ENCODE results near the gene BCAP31. TPM values are rescaled to one million over a fixed set of nuclear protein-coding genes. Genes with fewer than 3 reads are reported as not detected.

Gene BCAP31
- total and polyA plus RNA-seq, 2 donors (not counting 1 experiment from before 2014, with no cell fraction given): 59.5 to 117 TPM

DNA sequence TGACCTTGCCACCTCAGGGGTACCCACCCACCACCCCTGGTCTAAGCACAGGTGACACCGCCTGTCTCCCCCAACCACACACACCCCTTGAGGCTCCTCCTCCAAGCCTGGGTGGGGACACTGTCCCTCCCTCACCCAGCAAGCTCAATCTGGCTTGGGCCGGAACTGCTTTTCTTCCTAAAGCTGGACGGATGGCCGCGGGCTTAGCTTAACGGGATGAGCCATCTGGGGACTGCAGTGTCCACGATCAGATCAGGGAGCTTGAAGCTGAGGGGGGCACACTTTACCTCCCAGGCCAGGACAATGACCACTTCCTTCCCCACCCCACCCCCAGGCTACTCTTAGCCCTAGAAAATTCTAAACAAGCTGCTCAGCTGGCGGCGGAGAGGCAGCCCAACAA is 37.5 kb downstream of the BCAP31 start:
- H2AFZ ChIP-seq (ENCODE audit: insufficient read depth, low read depth, low read length, poor library complexity, severe bottlenecking): no peak overlapping the region
- peaks cover 0 to 4% of the 10 kb centered on the region in 2 donors for H3K4me1 ChIP-seq (ENCODE audit: control insufficient read depth in 2 of 2, insufficient read depth in 2 of 2, low read length in 2 of 2)
- no CpG with 5 or more reads among the region's 9 CpGs for WGBS (ENCODE audit: insufficient coverage)
- no peaks in the 10 kb centered on the region for H3K9me3 Mint-ChIP-seq (ENCODE audit: insufficient read depth)
- H3K79me2 ChIP-seq (ENCODE audit: control insufficient read depth, insufficient read depth, low read length): no peaks in the 10 kb centered on the region
- no peak overlapping the region for H3K4me2 ChIP-seq (replicated peaks; ENCODE audit: low read depth, low read length, poor library complexity, severe bottlenecking)
- intact Hi-C loops (cut with micrococcal nuclease): no loop called here
- no peak overlapping the region for H3K4me3 ChIP-seq (ENCODE audit: control extremely low read depth in 1 of 5, extremely low read depth in 1 of 5, insufficient read depth in 1 of 5, low read depth in 2 of 5, low read length in 4 of 5)
- no peaks in the 10 kb centered on the region for H3K9me3 ChIP-seq (ENCODE audit: control extremely low read depth in 1 of 3, control insufficient read depth in 2 of 3, insufficient read depth in 1 of 3, low read length in 2 of 3)
- CTCF ChIA-PET: interaction anchor here (0.5 to 1.5 kb wide), 6 partner anchors 21 to 263 kb away, joined by 3 to 5 read pairs (median 4); no protein-coding TSS in a partner anchor
- no peak overlapping the region for H3K27ac Mint-ChIP-seq
- H3K4me3 Mint-ChIP-seq: peak overlapping the region; percentile 57
- H3K36me3 ChIP-seq (replicated peaks in 1 of 2; ENCODE audit: control extremely low read depth in 1 of 2, control insufficient read depth in 1 of 2, extremely low read depth in 1 of 2, insufficient read depth in 2 of 2, low read length in 1 of 2): no peaks in the 10 kb centered on the region
- no peaks in the 10 kb centered on the region for H4K20me1 ChIP-seq (ENCODE audit: control insufficient read depth, insufficient read depth, low read length, poor library complexity, severe bottlenecking)
- no peak overlapping the region for H3K27ac ChIP-seq (ENCODE audit: low read length in 2 of 2)
- no peaks in the 10 kb centered on the region for H3K27me3 Mint-ChIP-seq
- TF ChIP-seq, protein P1, sequence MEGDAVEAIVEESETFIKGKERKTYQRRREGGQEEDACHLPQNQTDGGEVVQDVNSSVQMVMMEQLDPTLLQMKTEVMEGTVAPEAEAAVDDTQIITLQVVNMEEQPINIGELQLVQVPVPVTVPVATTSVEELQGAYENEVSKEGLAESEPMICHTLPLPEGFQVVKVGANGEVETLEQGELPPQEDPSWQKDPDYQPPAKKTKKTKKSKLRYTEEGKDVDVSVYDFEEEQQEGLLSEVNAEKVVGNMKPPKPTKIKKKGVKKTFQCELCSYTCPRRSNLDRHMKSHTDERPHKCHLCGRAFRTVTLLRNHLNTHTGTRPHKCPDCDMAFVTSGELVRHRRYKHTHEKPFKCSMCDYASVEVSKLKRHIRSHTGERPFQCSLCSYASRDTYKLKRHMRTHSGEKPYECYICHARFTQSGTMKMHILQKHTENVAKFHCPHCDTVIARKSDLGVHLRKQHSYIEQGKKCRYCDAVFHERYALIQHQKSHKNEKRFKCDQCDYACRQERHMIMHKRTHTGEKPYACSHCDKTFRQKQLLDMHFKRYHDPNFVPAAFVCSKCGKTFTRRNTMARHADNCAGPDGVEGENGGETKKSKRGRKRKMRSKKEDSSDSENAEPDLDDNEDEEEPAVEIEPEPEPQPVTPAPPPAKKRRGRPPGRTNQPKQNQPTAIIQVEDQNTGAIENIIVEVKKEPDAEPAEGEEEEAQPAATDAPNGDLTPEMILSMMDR (IDR thresholded peaks at IDR 0.05): no peak
- no peak for TF ChIP-seq EZH2 (IDR thresholded peaks at IDR 0.05; ENCODE audit: borderline replicate concordance, insufficient read depth, low read depth, low read length, poor library complexity, severe bottlenecking)
- ATAC-seq (ENCODE audit: low read depth) (no peak), DNase-seq (no peak)
- peaks cover 0 to 13% (median 1%) of the 10 kb centered on the region in 4 experiments for H3K27me3 ChIP-seq (replicated peaks in 1 of 4; ENCODE audit: control extremely low read depth in 1 of 4, control insufficient read depth in 3 of 4, insufficient read depth in 4 of 4, low read length in 3 of 4)
- POLR2A ChIA-PET: interaction anchor here (0.7 kb wide), 1 partner anchor 240 kb away, joined by 6 read pairs; no protein-coding TSS in a partner anchor
- no peaks in the 10 kb centered on the region for H3K4me1 Mint-ChIP-seq
- H3K9ac ChIP-seq (ENCODE audit: low read length): no peak overlapping the region

DNA sequence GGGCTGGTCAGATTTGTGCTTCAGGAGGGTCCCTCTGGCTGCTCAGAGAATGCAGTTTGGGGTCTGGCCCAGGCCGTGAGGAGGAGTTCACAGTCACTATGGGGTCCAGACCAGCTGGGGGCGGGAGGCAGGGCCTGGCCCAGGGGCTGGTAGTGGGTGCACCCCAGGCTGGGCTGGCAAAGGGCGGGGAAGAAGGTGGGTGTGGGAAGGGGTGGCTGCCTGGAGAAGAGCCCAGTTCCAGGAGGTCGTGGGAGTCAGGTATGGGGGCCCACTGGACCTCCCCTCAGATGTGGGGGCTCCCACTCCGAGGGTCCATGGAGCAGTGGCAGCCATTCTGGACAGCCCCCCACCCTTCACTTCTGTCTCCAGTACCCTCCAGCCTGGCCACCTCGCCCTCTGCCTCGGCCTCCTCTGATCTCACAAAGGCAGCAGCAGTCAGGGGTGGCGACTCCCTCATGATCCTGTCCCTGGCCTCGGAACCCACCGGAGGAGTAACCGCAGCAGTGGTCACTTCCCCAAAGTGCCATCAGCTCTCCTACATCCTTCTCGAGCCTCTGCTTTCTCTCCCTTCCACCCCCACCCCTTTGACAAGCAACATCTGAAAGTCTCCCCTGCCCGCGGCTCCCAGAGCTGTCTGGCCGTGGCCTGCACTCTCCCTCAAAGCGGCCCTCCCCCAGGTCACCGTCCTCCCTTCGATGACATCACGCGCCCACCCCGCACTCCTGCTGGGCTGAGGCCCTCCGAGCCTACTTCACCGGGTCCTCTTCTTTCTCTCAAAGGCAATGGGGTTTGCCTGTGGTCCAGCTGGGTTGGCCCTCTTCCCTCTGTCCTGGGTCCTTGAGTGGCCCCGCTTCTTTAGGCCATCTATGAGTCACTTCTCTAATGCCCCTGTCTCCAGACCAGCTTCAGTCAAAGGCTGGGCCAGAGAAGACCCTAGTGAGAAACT is 38.2 kb downstream of the BCAP31 start:
- Histone ChIP-seq H3K9me3 (ENCODE audit: control extremely low read depth in 1 of 3, control insufficient read depth in 2 of 3, insufficient read depth in 1 of 3, low read length in 2 of 3) (no peaks in the 10 kb centered on the region), H3K9ac (ENCODE audit: low read length) (no peak overlapping the region), H3K27ac (ENCODE audit: low read length in 2 of 2) (no peak overlapping the region), H3K27me3 (replicated peaks in 1 of 4; ENCODE audit: control extremely low read depth in 1 of 4, control insufficient read depth in 3 of 4, insufficient read depth in 4 of 4, low read length in 3 of 4) (peaks cover 0 to 13% (median 1%) of the 10 kb centered on the region in 4 experiments), H2AFZ (ENCODE audit: insufficient read depth, low read depth, low read length, poor library complexity, severe bottlenecking) (no peak overlapping the region), H4K20me1 (ENCODE audit: control insufficient read depth, insufficient read depth, low read length, poor library complexity, severe bottlenecking) (no peaks in the 10 kb centered on the region), H3K36me3 (replicated peaks in 1 of 2; ENCODE audit: control extremely low read depth in 1 of 2, control insufficient read depth in 1 of 2, extremely low read depth in 1 of 2, insufficient read depth in 2 of 2, low read length in 1 of 2) (no peaks in the 10 kb centered on the region), H3K79me2 (ENCODE audit: control insufficient read depth, insufficient read depth, low read length) (no peaks in the 10 kb centered on the region), H3K4me2 (replicated peaks; ENCODE audit: low read depth, low read length, poor library complexity, severe bottlenecking) (no peak overlapping the region), H3K4me3 (ENCODE audit: control extremely low read depth in 1 of 5, extremely low read depth in 1 of 5, insufficient read depth in 1 of 5, low read depth in 2 of 5, low read length in 4 of 5) (no peak overlapping the region), H3K4me1 (ENCODE audit: control insufficient read depth in 2 of 2, insufficient read depth in 2 of 2, low read length in 2 of 2) (peaks cover 0 to 4% of the 10 kb centered on the region in 2 donors)
- H3K4me3 Mint-ChIP-seq: peak overlapping the region; percentile 57
- ATAC-seq (ENCODE audit: low read depth): no peak
- intact Hi-C loops (cut with micrococcal nuclease): no loop called here
- ChIA-PET POLR2A (no interaction called here), CTCF (interaction anchor here (0.5 to 2.6 kb wide), 4 partner anchors 18 to 264 kb away, joined by 3 to 6 read pairs (median 4); no protein-coding TSS in a partner anchor)
- no peak for DNase-seq
- TF ChIP-seq EZH2 (IDR thresholded peaks at IDR 0.05; ENCODE audit: borderline replicate concordance, insufficient read depth, low read depth, low read length, poor library complexity, severe bottlenecking): no peak
- TF ChIP-seq, protein P1 (IDR thresholded peaks at IDR 0.05): no peak
- H3K27me3 Mint-ChIP-seq: no peaks in the 10 kb centered on the region
- H3K9me3 Mint-ChIP-seq (ENCODE audit: insufficient read depth): no peaks in the 10 kb centered on the region
- WGBS (ENCODE audit: insufficient coverage): 66% methylated on average over 13 of the region's 24 CpGs
- H3K27ac Mint-ChIP-seq: no peak overlapping the region
- no peaks in the 10 kb centered on the region for H3K4me1 Mint-ChIP-seq
